AG09319 (cell line): ENCODE measurements around the gene ARHGAP31.

Source experiments
- DNase-seq: peaks from one replicate; pipeline ENCODE4 v3.0.0-alpha.2; 2010; ENCODE audit warnings: low read depth; ENCODE audit errors: extremely low read depth
- TF ChIP-seq, protein P1 (sequence below): IDR thresholded peaks from 2 replicates; pipeline ENCODE4 v1.5.1; 2011; ENCODE audit warnings: low read depth, mild to moderate bottlenecking, inconsistent platforms, low read length, moderate library complexity

Gene ARHGAP31

GRCh38 chr3:119468041-119468440 is 173.9 kb downstream of the ARHGAP31 start:
- TF ChIP-seq, protein P1, sequence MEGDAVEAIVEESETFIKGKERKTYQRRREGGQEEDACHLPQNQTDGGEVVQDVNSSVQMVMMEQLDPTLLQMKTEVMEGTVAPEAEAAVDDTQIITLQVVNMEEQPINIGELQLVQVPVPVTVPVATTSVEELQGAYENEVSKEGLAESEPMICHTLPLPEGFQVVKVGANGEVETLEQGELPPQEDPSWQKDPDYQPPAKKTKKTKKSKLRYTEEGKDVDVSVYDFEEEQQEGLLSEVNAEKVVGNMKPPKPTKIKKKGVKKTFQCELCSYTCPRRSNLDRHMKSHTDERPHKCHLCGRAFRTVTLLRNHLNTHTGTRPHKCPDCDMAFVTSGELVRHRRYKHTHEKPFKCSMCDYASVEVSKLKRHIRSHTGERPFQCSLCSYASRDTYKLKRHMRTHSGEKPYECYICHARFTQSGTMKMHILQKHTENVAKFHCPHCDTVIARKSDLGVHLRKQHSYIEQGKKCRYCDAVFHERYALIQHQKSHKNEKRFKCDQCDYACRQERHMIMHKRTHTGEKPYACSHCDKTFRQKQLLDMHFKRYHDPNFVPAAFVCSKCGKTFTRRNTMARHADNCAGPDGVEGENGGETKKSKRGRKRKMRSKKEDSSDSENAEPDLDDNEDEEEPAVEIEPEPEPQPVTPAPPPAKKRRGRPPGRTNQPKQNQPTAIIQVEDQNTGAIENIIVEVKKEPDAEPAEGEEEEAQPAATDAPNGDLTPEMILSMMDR, result no peak
- no peak for DNase-seq

DNA sequence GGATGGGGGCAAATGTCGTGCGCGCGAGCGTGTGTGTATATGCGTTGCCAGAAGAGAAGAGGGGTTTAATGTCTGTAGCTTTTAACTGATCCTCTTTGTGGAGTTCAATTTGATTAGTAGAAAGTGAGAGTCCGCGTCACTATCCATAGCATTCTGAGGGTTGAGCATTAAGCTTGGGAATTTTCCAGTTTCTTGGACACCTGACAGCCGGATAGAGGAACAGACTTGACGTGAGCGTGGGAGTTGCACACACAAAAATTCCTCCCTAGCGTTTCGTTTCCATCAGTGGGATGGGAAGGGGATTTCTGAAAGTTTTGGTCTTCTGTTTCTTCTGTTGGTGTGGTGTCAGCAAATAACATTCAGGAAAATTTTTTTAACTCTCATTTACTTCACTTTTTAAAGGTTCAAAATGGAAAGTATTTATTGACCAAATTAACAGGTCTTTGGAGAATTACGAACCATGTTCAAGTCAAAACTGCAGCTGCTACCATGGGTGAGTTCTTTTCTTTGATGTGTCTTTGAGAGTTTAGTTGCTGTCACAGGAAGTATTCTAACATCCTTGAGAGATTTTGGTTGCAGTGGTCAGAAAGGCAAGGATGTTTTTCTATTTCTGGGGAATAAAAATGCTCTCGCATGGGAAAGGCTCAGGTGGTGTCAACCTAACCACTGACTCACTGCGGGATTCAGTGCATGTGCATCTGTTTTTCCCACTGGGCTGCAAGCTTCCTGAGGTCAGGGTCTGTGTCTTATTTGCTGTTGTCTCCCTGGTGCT is 175.4 kb downstream of the ARHGAP31 start:
- TF ChIP-seq, protein P1, result no peak
- DNase-seq, result no peak
